Duodenal mucosa (tissue), 2 donors: ENCODE measurements around the gene DHRSX.
"Not testable (repeated sequence)": the region's sequence is repeated elsewhere in the genome, so short reads cannot be mapped to it uniquely, and the experiment has no call there.

Experiments
- H3K27ac ChIP-seq: one replicate; pipeline ENCODE4 v1.7.0; 2013; ENCODE audit warnings: low read depth, low read length
- H3K27me3 ChIP-seq, 2 donors: one replicate each; pipeline ENCODE4 v1.7.0; 2013; ENCODE audit warnings: low read length in 2 of 2, control low read depth in 1 of 2; ENCODE audit not compliant: insufficient read depth in 2 of 2, control insufficient read depth in 1 of 2
- H3K36me3 ChIP-seq, 2 donors: one replicate each; pipeline ENCODE4 v1.7.0; 2013; ENCODE audit warnings: low read length in 2 of 2, control low read depth in 1 of 2; ENCODE audit not compliant: insufficient read depth in 2 of 2, control insufficient read depth in 1 of 2
- H3K4me1 ChIP-seq, 2 donors: one replicate each; pipeline ENCODE4 v1.7.0; 2013; ENCODE audit warnings: low read length in 2 of 2, control low read depth in 1 of 2; ENCODE audit not compliant: insufficient read depth in 2 of 2, control insufficient read depth in 1 of 2
- H3K4me3 ChIP-seq, 2 donors: one replicate each; pipeline ENCODE4 v1.7.0; 2013; ENCODE audit warnings: low read length in 2 of 2, low read depth in 1 of 2
- H3K9ac ChIP-seq, 2 donors: one replicate each; pipeline ENCODE4 v1.7.0; 2013; ENCODE audit warnings: low read length in 2 of 2, low read depth in 1 of 2
- H3K9me3 ChIP-seq, 2 donors: one replicate each; pipeline ENCODE4 v1.7.0; 2013; ENCODE audit warnings: low read length in 2 of 2, control low read depth in 1 of 2; ENCODE audit not compliant: control insufficient read depth in 1 of 2

Gene DHRSX

DNA sequence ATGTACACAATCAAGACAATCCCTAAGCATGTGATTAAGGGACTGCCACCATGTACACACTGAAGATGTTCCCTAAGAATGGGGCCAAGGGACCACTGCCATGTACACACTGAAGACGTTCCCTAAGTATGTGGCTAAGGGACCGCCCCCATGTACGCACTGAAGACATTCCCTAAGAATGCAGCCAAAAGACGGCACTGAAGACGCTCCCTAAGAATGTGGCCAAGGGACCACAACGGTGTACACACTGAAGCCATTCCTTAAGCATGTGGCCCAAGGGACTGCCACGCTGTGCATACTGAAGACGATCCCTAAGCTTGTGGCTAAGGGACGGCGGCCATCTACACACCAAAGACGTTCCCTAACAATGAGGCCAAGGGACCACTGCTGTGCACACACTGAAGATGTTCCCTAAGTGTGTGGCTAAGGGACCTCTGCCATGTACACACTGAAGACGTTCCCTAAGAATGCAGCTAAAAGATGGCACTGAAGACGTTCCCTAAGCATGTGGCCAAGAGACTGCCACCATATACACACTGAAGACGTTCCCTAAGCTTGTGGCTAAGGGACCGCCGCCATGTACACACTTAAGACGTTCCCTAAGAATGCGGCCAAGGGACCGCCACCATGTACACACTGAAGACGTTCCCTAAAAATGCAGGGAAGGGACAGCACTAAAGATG, 26.4 kb downstream of the DHRSX start:
- peaks cover 0 to 4% of the 10 kb centered on the region in 2 donors for H3K36me3 ChIP-seq
- H3K9me3 ChIP-seq, result no peaks in the 10 kb centered on the region
- no peak overlapping the region for H3K9ac ChIP-seq
- no peak overlapping the region for H3K4me3 ChIP-seq
- H3K27ac ChIP-seq, result no peak overlapping the region
- H3K4me1 ChIP-seq, result peaks cover 6 to 7% of the 10 kb centered on the region in 2 donors
- no peaks in the 10 kb centered on the region for H3K27me3 ChIP-seq

DNA sequence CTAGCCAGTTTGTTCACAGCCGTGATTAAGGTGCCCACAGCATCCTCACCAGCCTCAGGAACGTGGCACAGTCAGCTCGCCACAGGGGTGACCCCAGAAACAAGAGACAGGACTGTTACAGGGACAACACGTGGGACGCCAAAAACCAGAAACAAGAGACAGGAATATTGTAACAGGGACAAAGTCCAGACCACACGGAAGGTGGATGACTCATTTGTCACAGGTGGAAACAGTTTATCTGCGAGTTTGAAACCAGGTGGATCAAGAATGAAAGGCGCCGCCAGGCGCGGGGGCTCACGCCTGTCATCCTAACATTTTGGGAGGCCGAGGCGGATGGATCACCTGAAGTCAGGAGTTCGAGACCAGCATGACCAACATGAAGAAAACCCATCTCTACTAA, 27.7 kb downstream of the DHRSX start:
- not testable (repeated sequence) for H3K9me3 ChIP-seq, H3K36me3 ChIP-seq, H3K27me3 ChIP-seq, H3K27ac ChIP-seq, H3K4me3 ChIP-seq, H3K4me1 ChIP-seq, H3K9ac ChIP-seq

DNA sequence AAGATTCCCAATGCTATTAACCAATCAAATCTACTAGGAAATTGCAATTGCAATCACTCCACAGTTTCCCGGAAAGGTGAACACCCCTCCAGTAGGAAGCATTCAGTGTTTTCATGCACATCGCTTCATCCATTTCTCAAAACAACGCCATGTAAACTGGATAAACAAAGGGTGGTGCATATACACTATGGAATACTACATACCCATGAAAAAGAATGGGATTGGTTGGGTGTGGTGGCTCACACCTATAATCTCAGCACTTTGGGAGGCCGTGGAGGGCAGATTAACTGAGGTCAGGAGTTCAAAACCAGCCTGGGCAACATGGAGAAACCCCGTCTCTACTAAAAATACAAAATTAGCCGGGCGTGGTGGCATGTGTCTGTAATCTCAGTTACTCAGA, 29.1 kb downstream of the DHRSX start:
- Histone ChIP-seq H3K4me3 (no peak overlapping the region), H3K4me1 (peaks cover 0 to 6% of the 10 kb centered on the region in 2 donors), H3K27me3 (no peaks in the 10 kb centered on the region), H3K27ac (no peak overlapping the region), H3K9ac (no peak overlapping the region), H3K36me3 (no peaks in the 10 kb centered on the region), H3K9me3 (no peaks in the 10 kb centered on the region)

DNA sequence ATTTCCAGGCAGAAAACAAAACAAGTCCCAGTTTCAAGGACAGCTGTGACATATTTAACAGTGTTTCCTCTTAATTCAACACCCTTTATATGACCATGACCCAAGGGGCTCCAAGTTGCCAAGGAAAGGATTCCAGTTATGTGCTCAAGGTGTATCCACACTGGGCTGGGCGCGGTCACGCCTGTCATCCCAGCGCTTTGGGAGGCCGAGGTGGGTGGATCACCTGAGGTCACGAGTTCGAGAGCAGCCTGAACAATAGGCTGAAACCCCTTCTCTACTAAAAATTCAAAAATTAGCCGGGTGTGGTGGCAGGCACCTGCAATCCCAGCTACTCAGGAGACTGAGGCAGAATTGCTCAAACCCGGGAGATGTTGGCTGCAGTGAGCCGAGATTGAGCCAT, 29.6 kb downstream of the DHRSX start:
- not testable (repeated sequence) for H3K27me3 ChIP-seq, H3K9me3 ChIP-seq, H3K27ac ChIP-seq, H3K36me3 ChIP-seq, H3K4me1 ChIP-seq, H3K9ac ChIP-seq, H3K4me3 ChIP-seq

DNA sequence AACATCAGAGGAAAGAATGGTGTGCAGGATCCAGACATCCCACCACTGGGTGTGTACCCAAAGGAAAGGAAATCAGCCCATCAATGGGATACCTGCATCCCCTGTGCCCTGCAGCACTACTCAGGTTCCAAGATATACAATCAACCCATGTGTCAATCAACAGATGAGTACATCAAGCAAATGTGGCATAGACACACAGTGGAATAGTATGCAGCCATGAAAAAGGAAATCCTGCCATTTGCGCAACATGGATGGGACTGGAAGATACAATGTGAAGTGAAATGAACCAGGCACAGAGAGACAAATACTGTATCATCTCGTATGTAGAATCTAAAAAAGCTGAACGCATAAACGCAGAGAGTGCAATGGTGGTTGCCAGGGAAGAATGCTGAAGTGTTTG, 30.9 kb downstream of the DHRSX start:
- not testable (repeated sequence) for H3K4me1 ChIP-seq, H3K9me3 ChIP-seq, H3K9ac ChIP-seq, H3K27me3 ChIP-seq, H3K4me3 ChIP-seq, H3K36me3 ChIP-seq, H3K27ac ChIP-seq

DNA sequence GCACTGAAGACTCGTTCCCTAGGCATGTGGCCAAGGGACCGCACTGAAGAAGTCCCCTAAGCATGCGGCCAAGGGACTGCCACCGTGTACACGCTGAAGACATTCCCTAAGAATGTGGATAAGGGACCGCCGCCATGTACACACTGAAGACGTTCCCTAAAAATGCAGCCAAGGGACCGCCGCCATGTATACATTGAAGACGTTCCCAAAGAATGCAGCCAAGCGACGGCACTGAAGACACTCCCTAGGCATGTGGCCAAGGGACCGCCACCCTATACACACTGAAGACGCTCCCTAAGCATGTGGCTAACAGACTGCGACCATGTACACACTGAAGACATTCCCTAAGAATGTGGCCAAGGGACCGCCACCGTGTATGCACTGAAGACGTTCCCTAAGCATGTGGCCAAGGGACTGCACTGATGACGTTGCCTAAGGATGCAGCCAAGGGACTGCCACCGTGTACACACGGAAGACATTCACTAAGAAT, 31.5 kb downstream of the DHRSX start:
- H3K4me1 ChIP-seq, result peaks cover 0 to 2% of the 10 kb centered on the region in 2 donors

DNA sequence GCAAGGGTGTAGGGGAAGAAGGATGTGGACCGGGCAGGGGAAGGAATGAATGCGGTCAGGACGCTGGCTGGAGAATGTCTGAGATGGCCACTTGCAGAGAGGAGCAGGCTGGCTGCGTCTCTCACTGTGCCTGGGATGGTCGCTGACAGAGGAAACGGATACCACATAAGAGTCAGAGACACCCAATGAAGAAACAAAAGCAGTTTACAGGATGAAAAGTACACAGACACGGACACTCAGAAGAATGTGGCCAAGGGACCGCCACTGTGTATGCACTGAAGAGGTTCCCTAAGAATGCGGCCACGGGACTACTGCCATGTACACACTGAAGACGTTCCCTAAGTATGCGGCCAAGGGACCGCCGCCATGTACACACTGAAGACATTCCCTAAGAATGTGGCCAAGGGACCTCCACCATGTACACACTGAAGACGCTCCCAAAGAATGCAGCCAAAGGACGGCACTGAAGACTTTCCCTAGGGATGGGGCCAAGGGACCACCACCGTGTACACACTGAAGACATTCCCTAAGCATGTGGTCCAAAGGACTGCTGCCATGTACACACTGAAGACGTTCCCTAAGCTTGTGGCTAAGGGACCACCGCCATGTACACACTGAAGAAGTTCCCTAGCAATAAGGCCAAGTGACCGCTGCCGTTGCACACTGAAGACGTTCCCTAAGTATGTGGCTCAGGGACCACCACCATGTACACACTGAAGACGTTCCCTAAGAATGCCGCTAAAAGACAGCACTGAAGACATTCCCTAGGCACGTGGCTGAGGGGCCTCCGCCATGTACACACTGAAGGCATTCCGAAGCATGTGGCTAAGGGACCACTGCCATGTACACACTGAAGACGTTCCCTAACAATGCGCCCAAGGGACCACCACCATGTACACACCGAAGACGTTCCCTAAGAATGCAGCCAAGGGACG, 32.2 kb downstream of the DHRSX start:
- Histone ChIP-seq H3K9ac (no peak overlapping the region), H3K4me3 (no peak overlapping the region), H3K27me3 (no peaks in the 10 kb centered on the region), H3K36me3 (no peaks in the 10 kb centered on the region), H3K27ac (no peak overlapping the region), H3K9me3 (no peaks in the 10 kb centered on the region), H3K4me1 (no peaks in the 10 kb centered on the region)

More for the DNA sequence above, 31.5 kb downstream of the DHRSX start:
- H3K27me3 ChIP-seq, result no peaks in the 10 kb centered on the region
- no peak overlapping the region for H3K27ac ChIP-seq
- no peaks in the 10 kb centered on the region for H3K9me3 ChIP-seq
- H3K4me3 ChIP-seq, result no peak overlapping the region
- H3K9ac ChIP-seq, result no peak overlapping the region
- H3K36me3 ChIP-seq, result no peaks in the 10 kb centered on the region

DNA sequence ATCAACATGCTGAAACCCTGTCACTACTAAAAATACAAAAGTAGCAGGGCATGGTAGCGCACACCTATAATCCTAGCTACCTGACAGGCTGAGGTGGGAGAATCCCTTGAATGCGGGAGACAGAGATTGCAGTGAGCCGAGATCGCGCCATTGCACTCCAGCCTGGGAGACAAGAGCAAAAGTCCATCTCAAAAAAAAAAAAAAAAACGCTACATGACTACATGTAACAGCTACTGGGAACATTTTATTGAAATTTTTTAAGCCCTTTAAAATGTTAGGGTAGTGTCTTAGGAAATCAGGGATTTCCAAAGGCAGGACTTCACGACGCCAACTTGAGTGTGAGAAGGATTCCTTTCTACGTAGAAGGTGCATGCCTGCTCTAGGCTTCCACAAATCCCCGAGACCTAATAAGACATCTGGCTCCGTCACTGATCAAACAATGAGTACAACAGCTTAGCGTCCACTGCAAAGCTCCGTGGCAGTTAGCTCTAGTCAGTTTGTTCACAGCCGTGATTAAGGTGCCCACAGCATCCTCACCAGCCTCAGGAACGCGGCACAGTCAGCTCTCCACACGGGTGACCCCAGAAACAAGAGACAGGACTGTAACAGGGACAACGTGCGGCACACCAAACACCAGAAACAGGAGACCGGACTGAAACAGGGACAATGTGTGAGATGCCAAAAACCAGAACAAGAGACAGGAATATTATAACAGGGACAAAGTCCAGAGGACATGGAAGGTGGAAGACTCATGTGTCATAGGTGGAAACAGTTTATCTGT, 33.7 kb downstream of the DHRSX start:
- Histone ChIP-seq H3K9ac (no peak overlapping the region), H3K27me3 (no peaks in the 10 kb centered on the region), H3K9me3 (no peaks in the 10 kb centered on the region), H3K4me1 (no peaks in the 10 kb centered on the region), H3K4me3 (no peak overlapping the region), H3K27ac (no peak overlapping the region), H3K36me3 (no peaks in the 10 kb centered on the region)

DNA sequence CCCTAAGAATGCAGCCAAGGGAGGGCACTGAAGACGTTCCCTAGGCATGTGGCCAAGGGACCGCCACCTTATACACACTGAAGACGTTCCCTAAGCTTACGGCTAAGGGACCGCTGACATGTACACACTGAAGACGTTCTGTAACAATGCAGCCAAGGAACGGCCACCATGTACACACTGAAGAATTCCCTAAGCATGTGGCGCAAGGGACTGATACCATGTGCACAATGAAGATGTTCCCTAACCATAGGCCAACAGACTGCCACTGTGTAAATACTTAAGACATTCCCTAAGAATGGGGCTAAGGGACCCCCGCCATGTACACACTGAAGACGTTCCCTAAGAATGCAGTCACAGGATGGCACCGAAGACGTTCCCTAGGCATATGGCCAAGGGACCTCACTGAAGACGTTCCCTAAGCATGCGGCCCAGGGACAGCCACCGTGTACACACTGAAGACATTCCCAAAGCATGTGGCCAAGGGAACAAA, 36.1 kb downstream of the DHRSX start:
- H3K9me3 ChIP-seq, result no peaks in the 10 kb centered on the region
- no peak overlapping the region for H3K27ac ChIP-seq
- no peak overlapping the region for H3K9ac ChIP-seq
- no peaks in the 10 kb centered on the region for H3K27me3 ChIP-seq
- H3K4me1 ChIP-seq, result no peaks in the 10 kb centered on the region
- H3K36me3 ChIP-seq, result no peaks in the 10 kb centered on the region
- H3K4me3 ChIP-seq, result no peak overlapping the region
